H1 (cell line): ENCODE data around the gene RBM34. TPM values are rescaled to one million over a fixed set of nuclear protein-coding genes. Genes with fewer than 3 reads are reported as not detected.

Source experiments
- CTCF ChIA-PET: fragments of 300-600 bp; sonication (Branson Sonifier 250); formaldehyde crosslinking; loops from one replicate; lab custom pipeline; 2021; ENCODE audit not compliant: partially characterized antibody; lab: Charles Lee
- POLR2A ChIA-PET: fragments of 300-600 bp; sonication (Branson Sonifier 250); formaldehyde crosslinking; loops from one replicate; lab custom pipeline; 2021; ENCODE audit warnings: inconsistent platforms; ENCODE audit not compliant: partially characterized antibody; lab: Charles Lee
- DNase-seq, 2 experiments: peaks; one replicate each; pipeline versions ENCODE4 v3.0.0 to v3.0.0-alpha.2; 2010 to 2022; ENCODE audit warnings: low spot score in 2 of 2, low read depth in 1 of 2, mixed read lengths in 1 of 2
- FAIRE-seq: peaks from 2 replicates; lab custom pipeline; 2011; peaks lifted over from hg19 to GRCh38; lab: Jason Lieb, UNC
- H2AFZ ChIP-seq: 2 replicates; pipeline ENCODE4 v1.8.1; 2012; ENCODE audit warnings: low read length, inconsistent platforms
- H2AK5ac ChIP-seq: 2 replicates; pipeline ENCODE4 v1.6.1; 2013; ENCODE audit warnings: low read depth, low read length
- H2BK120ac ChIP-seq: replicated peaks from 2 replicates; pipeline ENCODE3; 2013; ENCODE audit warnings: low read depth, low read length, inconsistent platforms
- H2BK12ac ChIP-seq: 2 replicates; pipeline ENCODE4 v1.6.1; 2013; ENCODE audit warnings: low read depth, low read length
- H2BK15ac ChIP-seq: 2 replicates; pipeline ENCODE4 v1.6.1; 2013; ENCODE audit warnings: low read length
- H2BK20ac ChIP-seq: 2 replicates; pipeline ENCODE4 v1.6.1; 2013; ENCODE audit warnings: low read length
- H2BK5ac ChIP-seq: 2 replicates; pipeline ENCODE4 v1.6.1; 2013; ENCODE audit warnings: low read depth, low read length
- H3K14ac ChIP-seq: 2 replicates; pipeline ENCODE4 v1.6.1; 2013; ENCODE audit warnings: inconsistent platforms; ENCODE audit not compliant: insufficient read length
- H3K18ac ChIP-seq: 2 replicates; pipeline ENCODE4 v1.6.1; 2013; ENCODE audit warnings: low read length; ENCODE audit errors: extremely low read depth
- H3K23ac ChIP-seq: 2 replicates; pipeline ENCODE4 v1.6.1; 2013; ENCODE audit warnings: inconsistent platforms; ENCODE audit not compliant: insufficient read length
- H3K23me2 ChIP-seq: 2 replicates; pipeline ENCODE4 v1.6.1; 2013; ENCODE audit warnings: low read depth, low read length
- H3K27ac ChIP-seq: 2 replicates; pipeline ENCODE4 v1.6.1; 2011; ENCODE audit warnings: low read depth, low read length, inconsistent platforms
- H3K27me3 ChIP-seq, 4 experiments: replicated peaks in 1 of 4; 1 replicate in 1 of 4; 2 replicates in 3 of 4; pipeline versions ENCODE4 v1.6.1 to v1.8.1; 2011 to 2013; ENCODE audit warnings: low read length in 3 of 4, mild to moderate bottlenecking in 3 of 4, inconsistent platforms in 2 of 4, mixed read lengths in 2 of 4, moderate library complexity in 1 of 4; ENCODE audit not compliant: control insufficient read depth in 3 of 4, insufficient read depth in 3 of 4; ENCODE audit errors: extremely low read depth in 1 of 4
- H3K36me3 ChIP-seq, 4 experiments: 2 replicates each; pipeline versions ENCODE4 v1.6.1 to v1.8.1; 2011 to 2013; ENCODE audit warnings: mild to moderate bottlenecking in 4 of 4, low read length in 3 of 4, moderate library complexity in 2 of 4, control low read depth in 1 of 4, inconsistent platforms in 1 of 4; ENCODE audit not compliant: insufficient read depth in 4 of 4, control insufficient read depth in 2 of 4
- H3K4ac ChIP-seq: replicated peaks from 2 replicates; pipeline ENCODE3; 2013; ENCODE audit warnings: low read length, low read depth, mixed read lengths, inconsistent platforms; ENCODE audit not compliant: insufficient read length
- H3K4me1 ChIP-seq, 4 experiments: replicated peaks in 1 of 4; 1 replicate in 1 of 4; 2 replicates in 3 of 4; pipeline versions ENCODE4 v1.6.1 to v1.8.1; 2011 to 2013; ENCODE audit warnings: low read length in 3 of 4, inconsistent platforms in 2 of 4, mixed read lengths in 1 of 4; ENCODE audit not compliant: insufficient read depth in 4 of 4, control insufficient read depth in 3 of 4
- H3K4me2 ChIP-seq, 2 experiments: 2 replicates each; pipeline versions ENCODE4 v1.6.1 to v1.8.1; 2011 to 2013; ENCODE audit warnings: low read depth in 2 of 2, low read length in 2 of 2, control low read depth in 1 of 2, inconsistent platforms in 1 of 2, mild to moderate bottlenecking in 1 of 2; ENCODE audit not compliant: insufficient read depth in 1 of 2
- H3K4me3 ChIP-seq, 4 experiments: fragments of 200-600, 300-600 bp in 1 of 4; sonication (generic), shearing (Covaris generic), sonication (Bioruptor Twin) in 1 of 4; 2 replicates each; pipeline versions ENCODE4 v1.5.1 to v1.8.1; 2011 to 2016; ENCODE audit warnings: low read length in 4 of 4, low read depth in 3 of 4, control low read depth in 2 of 4, inconsistent platforms in 2 of 4, mild to moderate bottlenecking in 2 of 4, mixed read lengths in 1 of 4, moderate library complexity in 1 of 4; ENCODE audit not compliant: insufficient read depth in 2 of 4; ENCODE audit errors: extremely low read depth in 1 of 4
- H3K56ac ChIP-seq: replicated peaks from 2 replicates; pipeline ENCODE3; 2013; ENCODE audit warnings: low read depth, mild to moderate bottlenecking, mixed read lengths, low read length, inconsistent platforms; ENCODE audit not compliant: insufficient read length
- H3K79me1 ChIP-seq: 2 replicates; pipeline ENCODE4 v1.6.1; 2013; ENCODE audit warnings: low read depth, low read length, control low read depth
- H3K79me2 ChIP-seq, 2 experiments: 2 replicates each; pipeline versions ENCODE4 v1.6.1 to v1.8.1; 2012 to 2013; ENCODE audit warnings: low read length in 2 of 2, mild to moderate bottlenecking in 2 of 2, inconsistent platforms in 1 of 2; ENCODE audit not compliant: insufficient read depth in 2 of 2, control insufficient read depth in 1 of 2
- H3K9ac ChIP-seq, 4 experiments: replicated peaks in 1 of 4; 1 replicate in 1 of 4; 2 replicates in 3 of 4; pipeline versions ENCODE4 v1.6.1 to v1.8.1; 2011 to 2013; ENCODE audit warnings: low read depth in 3 of 4, low read length in 3 of 4, control low read depth in 2 of 4, mild to moderate bottlenecking in 2 of 4, moderate library complexity in 2 of 4, inconsistent platforms in 1 of 4; ENCODE audit errors: extremely low read depth in 1 of 4
- H3K9me3 ChIP-seq, 2 experiments: 2 replicates each; pipeline versions ENCODE4 v1.6.1 to v1.8.1; 2012 to 2013; ENCODE audit warnings: mild to moderate bottlenecking in 2 of 2, moderate library complexity in 2 of 2, control low read depth in 1 of 2, inconsistent platforms in 1 of 2, low read depth in 1 of 2, low read length in 1 of 2, mixed read lengths in 1 of 2; ENCODE audit not compliant: insufficient read depth in 2 of 2
- H4K20me1 ChIP-seq, 2 experiments: replicated peaks in 1 of 2; 2 replicates each; pipeline versions ENCODE3 to v1.8.1; 2011 to 2013; ENCODE audit warnings: inconsistent platforms in 2 of 2, low read length in 2 of 2, mild to moderate bottlenecking in 1 of 2; ENCODE audit not compliant: insufficient read depth in 2 of 2, control insufficient read depth in 1 of 2
- H4K5ac ChIP-seq: 2 replicates; pipeline ENCODE4 v1.6.1; 2013; ENCODE audit warnings: low read length, low read depth, mixed read lengths, inconsistent platforms; ENCODE audit not compliant: insufficient read length
- H4K8ac ChIP-seq: 2 replicates; pipeline ENCODE4 v1.8.0; 2013; ENCODE audit warnings: mild to moderate bottlenecking, moderate library complexity, low read length, inconsistent platforms; ENCODE audit not compliant: insufficient read depth; ENCODE audit errors: extremely low read depth
- H4K91ac ChIP-seq: replicated peaks from 2 replicates; pipeline ENCODE3; 2013; ENCODE audit warnings: low read length, mixed read lengths, inconsistent platforms; ENCODE audit not compliant: insufficient read length
- ASH2L ChIP-seq: fragments of 200-600, 300-600 bp; sonication (generic); IDR thresholded peaks from one replicate; pipeline ENCODE4 v1.7.1; 2017; ENCODE audit warnings: low read length
- ATF3 ChIP-seq: IDR thresholded peaks from 2 replicates; pipeline ENCODE4 v1.6.1; 2011; ENCODE audit warnings: low read depth, mild to moderate bottlenecking, low read length; ENCODE audit not compliant: insufficient read depth
- CHD2 ChIP-seq: IDR thresholded peaks from 2 replicates; pipeline ENCODE4 v1.6.1; 2012; ENCODE audit warnings: low read length, improper control_type of control experiment
- EZH2 ChIP-seq: fragments of 200-600 bp; sonication (generic); IDR thresholded peaks from 2 replicates; pipeline ENCODE4 v1.7.1; 2012; ENCODE audit warnings: low read depth, mild to moderate bottlenecking, moderate library complexity, low read length, inconsistent platforms; ENCODE audit not compliant: severe bottlenecking
- MAFK ChIP-seq: IDR thresholded peaks from 2 replicates; pipeline ENCODE4 v1.6.1; 2012; ENCODE audit warnings: low read depth, mild to moderate bottlenecking, improper control_type of control experiment, low read length
- MAX ChIP-seq: IDR thresholded peaks from 2 replicates; pipeline ENCODE4 v1.6.1; 2012; ENCODE audit warnings: inconsistent platforms
- NANOG ChIP-seq: IDR thresholded peaks from 2 replicates; pipeline ENCODE4 v1.6.1; 2011; ENCODE audit warnings: low read length, low read depth, mild to moderate bottlenecking, inconsistent platforms; ENCODE audit not compliant: insufficient read depth, poor library complexity, severe bottlenecking
- RAD21 ChIP-seq, 2 experiments: IDR thresholded peaks in 1 of 2; conservative IDR thresholded peaks in 1 of 2; 2 replicates each; pipeline ENCODE4 v1.6.1; 2011; ENCODE audit warnings: low read depth in 2 of 2, low read length in 2 of 2, improper control_type of control experiment in 1 of 2, inconsistent platforms in 1 of 2, mild to moderate bottlenecking in 1 of 2, moderate library complexity in 1 of 2
- SIX5 ChIP-seq: IDR thresholded peaks from 2 replicates; pipeline ENCODE4 v1.6.1; 2011; ENCODE audit warnings: mild to moderate bottlenecking, low read depth, low read length
- SP1 ChIP-seq: IDR thresholded peaks from 2 replicates; pipeline ENCODE4 v1.6.1; 2011; ENCODE audit warnings: low read depth, low read length
- SP4 ChIP-seq: IDR thresholded peaks from 2 replicates; pipeline ENCODE4 v1.6.1; 2012; ENCODE audit warnings: low read length, inconsistent platforms
- SRF ChIP-seq: IDR thresholded peaks from 2 replicates; pipeline ENCODE4 v1.6.1; 2011; ENCODE audit warnings: mild to moderate bottlenecking, low read depth, low read length, moderate library complexity
- whole genome bisulfite sequencing, 2 experiments: shearing (Covaris generic) in 1 of 2; methylation state at CpG; one replicate each; pipeline versions ENCODE4 v1.1.6 to v1.1.7; 2013 to 2015; ENCODE audit warnings: low lambda C conversion rate in 2 of 2, mixed read lengths in 2 of 2, inconsistent platforms in 1 of 2, low coverage in 1 of 2, missing lambda C conversion rate in 1 of 2; ENCODE audit not compliant: insufficient replicate concordance in 2 of 2, insufficient coverage in 1 of 2, insufficient read length in 1 of 2; ENCODE audit errors: extremely low coverage in 1 of 2, missing lambda C conversion rate in 1 of 2; 5-methylcytosine and 5-hydroxymethylcytosine counted together
- polyA plus RNA-seq, 7 experiments: library from polyadenylated mRNA; depleted of rRNA in 3 of 7; stranded (reverse) in 5 of 7; unstranded in 2 of 7; fragments of >200 nt in 5 of 7; fragments of 200-250 nt in 2 of 7; gene quantifications; 1 replicate in 5 of 7; 2 replicates in 1 of 7; 4 replicates in 1 of 7; pipeline versions ENCODE4 v1.2.1 to v1.2.3, GENCODE V29; 2011 to 2013; ENCODE audit warnings: missing spikeins in 2 of 7, mixed read lengths in 2 of 7
- total RNA-seq: library from RNA; stranded (reverse); fragmentation: NEBNext Ultra II Directional; extraction: Animal tissue kit (Norgen Biotek cat#: 25700); gene quantifications from 2 replicates; pipeline ENCODE4 v1.2.1, GENCODE V29; 2021

Gene RBM34
- total and polyA plus RNA-seq, 2 of the 8 experiments (the other 6 are each of a cell fraction or from before 2014, with no cell fraction given): 18.8 to 108 TPM

- H3K14ac ChIP-seq: no peak overlapping the region
- H2BK12ac ChIP-seq: no peak overlapping the region
- H3K9me3 ChIP-seq: no peaks in the 10 kb centered on the region
- H3K27me3 ChIP-seq: no peaks in the 10 kb centered on the region
- no peak overlapping the region for H2BK5ac ChIP-seq
- H3K56ac ChIP-seq: no peak overlapping the region
- no peak overlapping the region for H4K91ac ChIP-seq
- H3K9ac ChIP-seq: no peak overlapping the region
- H3K23me2 ChIP-seq: no peaks in the 10 kb centered on the region
- H3K79me2 ChIP-seq: no peaks in the 10 kb centered on the region
- H3K18ac ChIP-seq: no peak overlapping the region
- no peak overlapping the region for H3K4me3 ChIP-seq
- no peak overlapping the region for H2BK15ac ChIP-seq
- POLR2A ChIA-PET: interaction anchor here (1.1 kb wide), 1 partner anchor 20 kb away, joined by 4 read pairs; the partner anchor contains the start of gene RBM34
- H4K20me1 ChIP-seq: no peaks in the 10 kb centered on the region
- H3K79me1 ChIP-seq: no peaks in the 10 kb centered on the region
- H3K4ac ChIP-seq: no peak overlapping the region
- peaks cover 2 to 43% (median 17%) of the 10 kb centered on the region in 4 experiments; a peak in 7 of 8 replicates for H3K36me3 ChIP-seq
- H2BK120ac ChIP-seq: no peak overlapping the region
- no peak overlapping the region for H3K23ac ChIP-seq
- H4K8ac ChIP-seq: no peak overlapping the region
- DNase-seq (no peak), FAIRE-seq (no peak)
- H4K5ac ChIP-seq: no peak overlapping the region
- CTCF ChIA-PET: interaction anchor here (0.6 to 2.1 kb wide), 3 partner anchors 38 to 235 kb away, joined by 3 to 7 read pairs (median 4); no protein-coding TSS in a partner anchor
- no peak overlapping the region for H2AK5ac ChIP-seq
- H3K4me1 ChIP-seq: peaks cover 0 to 2% (median 0%) of the 10 kb centered on the region in 4 experiments; a peak in 1 of 7 replicates
- no peak overlapping the region for H3K4me2 ChIP-seq
- no peak overlapping the region for H3K27ac ChIP-seq
- 88% methylated on average over 5 of the region's 5 CpGs; no CpG with 5 or more reads in 1 of the 2 experiments for WGBS, 2 experiments
- no peak overlapping the region for H2AFZ ChIP-seq
- H2BK20ac ChIP-seq: no peak overlapping the region
- TF ChIP-seq NANOG (no peak), EZH2 (no peak), MAFK (no peak), MAX (no peak), ATF3 (no peak), CHD2 (no peak), SP4 (no peak), RAD21 (IDR thresholded peaks at IDR 0.05 in 1 of 2, conservative IDR thresholded peaks at IDR 0.05 in 1 of 2; ENCODE audit: low read depth in 2 of 2, low read length in 2 of 2) (no peak), SRF (no peak), SIX5 (no peak), SP1 (no peak), ASH2L (no peak)
These were observed 19.9 kb upstream of the RBM34 start for GRCh38 chr1:235180916-235181460.
